ENCODE measurements around the gene SASH1. TPM values are rescaled to one million over a fixed set of nuclear protein-coding genes. Genes with fewer than 3 reads are reported as not detected.

Gene SASH1
- total RNA-seq, 1 experiment from 2014 or later = 12.3 TPM

DNA sequence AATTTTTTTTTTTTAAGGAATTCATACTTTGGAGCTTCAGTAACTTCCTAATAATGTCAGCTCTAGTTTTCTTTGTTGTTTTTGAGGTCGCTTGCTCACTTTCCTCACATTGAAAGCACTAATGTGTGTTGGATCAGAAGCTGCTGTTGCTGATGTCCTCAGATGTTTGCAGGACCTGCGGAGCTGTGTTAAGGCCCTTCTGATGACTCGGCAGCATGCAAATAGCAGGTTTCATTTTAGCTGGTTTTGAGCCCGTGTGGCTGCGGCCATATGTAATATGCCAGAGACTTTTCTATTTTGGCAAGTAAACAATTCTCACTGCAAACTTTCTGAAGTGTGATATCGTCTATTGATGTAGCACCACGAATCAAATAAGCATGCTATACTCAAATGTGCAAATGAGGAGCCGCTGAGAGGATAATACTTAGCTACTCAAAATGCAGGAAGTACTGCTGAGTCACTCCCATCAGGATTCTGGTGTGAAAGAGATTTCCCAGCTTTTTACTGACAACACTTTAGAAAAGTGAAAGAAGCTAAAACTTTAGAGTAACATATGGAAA, 187.8 kb downstream of the SASH1 start:
- Mint-ChIP-seq H3K27me3 (ENCODE audit: unreplicated experiment) (no peaks in the 10 kb centered on the region), H3K4me3 (ENCODE audit: low read depth, unreplicated experiment) (no peak overlapping the region), H3K36me3 (ENCODE audit: insufficient read depth, unreplicated experiment) (peaks cover 3% of the 10 kb centered on the region), H3K4me1 (ENCODE audit: low read depth, unreplicated experiment) (peaks cover 14% of the 10 kb centered on the region), H3K9me3 (ENCODE audit: low read depth, unreplicated experiment) (no peaks in the 10 kb centered on the region), H3K27ac (ENCODE audit: unreplicated experiment) (no peak overlapping the region)
- CTCF ChIA-PET = interaction anchor here (0.6 kb wide), 1 partner anchor 259 kb away, joined by 6 read pairs; no protein-coding TSS in a partner anchor
- no TSS peak for BruUV-seq (replicated peaks)
- intact Hi-C loops (cut with micrococcal nuclease; ENCODE audit: unreplicated experiment) = no loop called here
- DNase-seq = no peak
- TF ChIP-seq, protein P1, sequence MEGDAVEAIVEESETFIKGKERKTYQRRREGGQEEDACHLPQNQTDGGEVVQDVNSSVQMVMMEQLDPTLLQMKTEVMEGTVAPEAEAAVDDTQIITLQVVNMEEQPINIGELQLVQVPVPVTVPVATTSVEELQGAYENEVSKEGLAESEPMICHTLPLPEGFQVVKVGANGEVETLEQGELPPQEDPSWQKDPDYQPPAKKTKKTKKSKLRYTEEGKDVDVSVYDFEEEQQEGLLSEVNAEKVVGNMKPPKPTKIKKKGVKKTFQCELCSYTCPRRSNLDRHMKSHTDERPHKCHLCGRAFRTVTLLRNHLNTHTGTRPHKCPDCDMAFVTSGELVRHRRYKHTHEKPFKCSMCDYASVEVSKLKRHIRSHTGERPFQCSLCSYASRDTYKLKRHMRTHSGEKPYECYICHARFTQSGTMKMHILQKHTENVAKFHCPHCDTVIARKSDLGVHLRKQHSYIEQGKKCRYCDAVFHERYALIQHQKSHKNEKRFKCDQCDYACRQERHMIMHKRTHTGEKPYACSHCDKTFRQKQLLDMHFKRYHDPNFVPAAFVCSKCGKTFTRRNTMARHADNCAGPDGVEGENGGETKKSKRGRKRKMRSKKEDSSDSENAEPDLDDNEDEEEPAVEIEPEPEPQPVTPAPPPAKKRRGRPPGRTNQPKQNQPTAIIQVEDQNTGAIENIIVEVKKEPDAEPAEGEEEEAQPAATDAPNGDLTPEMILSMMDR (IDR thresholded peaks at IDR 0.05; ENCODE audit: unreplicated experiment) = no peak

DNA sequence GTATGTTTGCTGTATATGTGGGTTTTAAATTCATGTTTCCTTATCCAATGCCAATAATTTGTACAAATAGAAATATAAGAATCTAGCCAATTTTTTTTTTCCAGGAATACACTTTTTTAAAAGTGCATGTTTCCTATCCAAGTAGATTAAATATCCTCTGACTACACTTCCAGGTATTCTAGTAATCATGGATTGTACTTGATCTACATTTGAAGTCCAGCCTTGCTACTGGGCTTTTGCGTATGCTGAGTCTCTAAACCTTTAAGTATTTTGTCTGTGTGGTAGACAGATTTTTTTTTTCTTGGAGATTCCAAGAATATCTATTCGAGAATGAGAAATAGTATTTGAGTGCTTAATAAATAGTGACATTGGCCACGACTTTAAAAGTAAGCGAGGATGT, 188.3 kb downstream of the SASH1 start:
- TF ChIP-seq, protein P1 (IDR thresholded peaks at IDR 0.05; ENCODE audit: unreplicated experiment) = no peak
- Mint-ChIP-seq H3K27me3 (ENCODE audit: unreplicated experiment) (no peaks in the 10 kb centered on the region), H3K36me3 (ENCODE audit: insufficient read depth, unreplicated experiment) (peaks cover 3% of the 10 kb centered on the region), H3K9me3 (ENCODE audit: low read depth, unreplicated experiment) (no peaks in the 10 kb centered on the region), H3K27ac (ENCODE audit: unreplicated experiment) (no peak overlapping the region), H3K4me3 (ENCODE audit: low read depth, unreplicated experiment) (no peak overlapping the region), H3K4me1 (ENCODE audit: low read depth, unreplicated experiment) (peaks cover 14% of the 10 kb centered on the region)
- DNase-seq = no peak
- no TSS peak for BruUV-seq (replicated peaks)
- intact Hi-C loops (cut with micrococcal nuclease; ENCODE audit: unreplicated experiment) = no loop called here
- CTCF ChIA-PET = no interaction called here

DNA sequence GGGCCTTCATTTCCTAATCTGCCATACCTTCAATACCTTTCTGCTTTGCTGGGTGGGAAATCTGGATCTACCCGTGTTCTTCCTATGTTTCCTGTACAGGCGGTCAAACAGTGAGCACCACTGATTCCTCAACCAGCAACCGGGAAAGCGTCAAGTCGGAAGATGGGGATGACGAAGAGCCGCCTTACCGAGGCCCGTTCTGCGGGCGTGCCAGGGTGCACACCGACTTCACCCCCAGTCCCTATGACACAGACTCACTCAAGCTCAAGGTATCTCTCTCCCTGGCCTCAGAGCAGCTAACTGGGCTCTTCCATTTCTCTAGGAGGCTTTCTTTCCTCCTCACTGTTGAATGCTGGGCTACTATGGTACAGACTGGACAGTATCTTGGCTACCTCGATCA, 190.1 kb downstream of the SASH1 start:
- CTCF ChIA-PET = no interaction called here
- intact Hi-C loops (cut with micrococcal nuclease; ENCODE audit: unreplicated experiment) = no loop called here
- no peak for DNase-seq
- no peaks in the 10 kb centered on the region for H3K9me3 Mint-ChIP-seq (ENCODE audit: low read depth, unreplicated experiment)
- H3K36me3 Mint-ChIP-seq (ENCODE audit: insufficient read depth, unreplicated experiment) = peaks cover 3% of the 10 kb centered on the region
- TF ChIP-seq, protein P1 (IDR thresholded peaks at IDR 0.05; ENCODE audit: unreplicated experiment) = no peak
- H3K4me1 Mint-ChIP-seq (ENCODE audit: low read depth, unreplicated experiment) = peaks cover 3% of the 10 kb centered on the region
- no peak overlapping the region for H3K27ac Mint-ChIP-seq (ENCODE audit: unreplicated experiment)
- H3K27me3 Mint-ChIP-seq (ENCODE audit: unreplicated experiment) = no peaks in the 10 kb centered on the region
- BruUV-seq (replicated peaks) = no TSS peak
- H3K4me3 Mint-ChIP-seq (ENCODE audit: low read depth, unreplicated experiment) = no peak overlapping the region

DNA sequence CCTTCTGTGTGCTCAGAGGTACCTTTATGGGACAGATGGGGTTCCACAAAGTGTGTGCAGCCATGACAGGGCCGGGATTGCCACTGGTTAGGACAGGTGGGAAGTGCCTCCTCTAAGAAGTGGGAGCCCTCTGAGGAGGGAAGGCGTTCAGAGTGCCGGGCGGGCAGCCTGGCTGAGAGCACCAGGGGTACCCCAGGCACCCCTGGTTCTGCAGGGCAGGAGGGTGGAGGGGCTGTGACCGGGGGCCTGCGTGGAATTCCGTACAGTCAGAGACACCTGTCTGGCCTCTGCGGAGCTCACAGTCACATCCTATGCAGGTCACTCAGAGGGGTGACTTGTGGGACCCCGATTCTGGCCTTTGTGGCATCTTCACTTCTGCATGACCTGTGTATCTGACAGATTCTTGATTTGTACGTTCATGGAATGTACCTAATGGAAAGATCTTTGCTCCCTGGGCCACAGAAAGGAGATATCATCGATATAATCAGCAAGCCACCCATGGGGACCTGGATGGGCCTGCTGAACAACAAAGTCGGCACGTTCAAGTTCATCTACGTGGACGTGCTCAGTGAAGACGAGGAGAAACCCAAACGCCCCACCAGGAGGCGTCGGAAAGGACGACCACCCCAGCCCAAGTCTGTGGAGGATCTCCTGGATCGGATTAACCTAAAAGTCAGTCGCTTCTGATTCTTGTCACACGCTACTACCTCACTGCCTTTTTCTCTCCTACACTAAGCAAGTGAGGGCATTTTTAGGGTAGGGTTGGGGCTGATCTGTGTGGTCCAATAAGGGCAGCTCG, 190.9 kb downstream of the SASH1 start:
- H3K9me3 Mint-ChIP-seq (ENCODE audit: low read depth, unreplicated experiment) = no peaks in the 10 kb centered on the region
- TF ChIP-seq, protein P1 (IDR thresholded peaks at IDR 0.05; ENCODE audit: unreplicated experiment) = no peak
- CTCF ChIA-PET = no interaction called here
- DNase-seq = no peak
- H3K27me3 Mint-ChIP-seq (ENCODE audit: unreplicated experiment) = no peaks in the 10 kb centered on the region
- no peak overlapping the region for H3K4me3 Mint-ChIP-seq (ENCODE audit: low read depth, unreplicated experiment)
- intact Hi-C loops (cut with micrococcal nuclease; ENCODE audit: unreplicated experiment) = no loop called here
- H3K4me1 Mint-ChIP-seq (ENCODE audit: low read depth, unreplicated experiment) = no peaks in the 10 kb centered on the region
- no TSS peak for BruUV-seq (replicated peaks)
- no peak overlapping the region for H3K27ac Mint-ChIP-seq (ENCODE audit: unreplicated experiment)
- peaks cover 3% of the 10 kb centered on the region for H3K36me3 Mint-ChIP-seq (ENCODE audit: insufficient read depth, unreplicated experiment)

All from Calu3 (cell line).